K562 (cell line): ENCODE data around the gene BPHL. TPM values are rescaled to one million over a fixed set of nuclear protein-coding genes. Genes with fewer than 3 reads are reported as not detected.

Experiments used
- ATAC-seq: fragments of 200-7000 bp; cut with Tn5 transposase; 3 replicates; pipeline ENCODE4 v1.9.1; 2020; ENCODE audit warnings: moderate library complexity
- BruUV-seq: library from RNA; stranded (reverse); fragments of 400-500 nt; replicated peaks from 2 replicates; lab custom pipeline; 2021; lab: Mats Ljungman, UMichigan
- CTCF ChIA-PET: fragments of 300-600 bp; formaldehyde crosslinking; extraction: SDS; loops from one replicate; lab custom pipeline; 2021; ENCODE audit warnings: low intra/inter-chr PET ratio; lab: Yijun Ruan, JAX
- POLR2A ChIA-PET: fragments of 300-600, 350-650 bp; sonication (Branson Sonifier 250); formaldehyde crosslinking; extraction: SDS; loops from one replicate; lab custom pipeline; 2021; ENCODE audit warnings: antibody characterized with exemption, inconsistent platforms; lab: Yijun Ruan, JAX
- DNase-seq, 4 experiments: peaks; one replicate each; pipeline versions ENCODE4 v3.0.0 to v3.0.0-alpha.2; 2011 to 2018; ENCODE audit warnings: low spot score in 3 of 4, mixed read lengths in 3 of 4; ENCODE audit errors: extremely low read depth in 1 of 4
- FAIRE-seq: peaks from 2 replicates; lab custom pipeline; 2011; peaks lifted over from hg19 to GRCh38; lab: Jason Lieb, UNC
- H2AFZ ChIP-seq: 2 replicates; pipeline ENCODE4 v1.6.0; 2011; ENCODE audit warnings: low read depth, low read length, control low read depth, inconsistent platforms
- H3K27ac ChIP-seq: fragments of 200-600 bp; 3 replicates; pipeline ENCODE4 v1.8.0; 2011; ENCODE audit warnings: low read depth, mild to moderate bottlenecking, control low read depth, inconsistent platforms, low read length, moderate library complexity, mixed read lengths; ENCODE audit errors: extremely low read depth
- H3K27me3 ChIP-seq, 2 experiments: fragments of 300-600 bp in 1 of 2; 2 replicates in 1 of 2; 3 replicates in 1 of 2; pipeline versions ENCODE4 v1.6.0 to v1.8.0; 2011; ENCODE audit warnings: inconsistent platforms in 2 of 2, low read length in 2 of 2, mild to moderate bottlenecking in 1 of 2, mixed read lengths in 1 of 2, moderate library complexity in 1 of 2; ENCODE audit not compliant: control insufficient read depth in 2 of 2, insufficient read depth in 2 of 2
- H3K36me3 ChIP-seq: fragments of 300-600 bp; 3 replicates; pipeline ENCODE4 v1.8.0; 2011; ENCODE audit warnings: mild to moderate bottlenecking, low read length, inconsistent platforms; ENCODE audit not compliant: control insufficient read depth, insufficient read depth
- H3K4me1 ChIP-seq, 2 experiments: fragments of 200-600 bp in 1 of 2; replicated peaks in 1 of 2; 2 replicates in 1 of 2; 3 replicates in 1 of 2; pipeline versions ENCODE4 v1.5.1 to v1.8.0; 2011; ENCODE audit warnings: inconsistent platforms in 2 of 2, low read length in 2 of 2, mild to moderate bottlenecking in 1 of 2, mixed read lengths in 1 of 2, moderate library complexity in 1 of 2; ENCODE audit not compliant: control insufficient read depth in 2 of 2, insufficient read depth in 2 of 2
- H3K4me2 ChIP-seq: 2 replicates; pipeline ENCODE4 v1.6.1; 2011; ENCODE audit warnings: low read length, control low read depth, inconsistent platforms, mixed read lengths; ENCODE audit not compliant: insufficient read depth
- H3K4me3 ChIP-seq: fragments of 200-600 bp; sonication (generic), shearing (Covaris generic); 2 replicates; pipeline ENCODE4 v1.5.1; 2016; ENCODE audit warnings: control low read depth, inconsistent platforms
- H3K79me2 ChIP-seq: fragments of 200-600 bp; 3 replicates; pipeline ENCODE4 v1.8.0; 2011; ENCODE audit warnings: low read length, inconsistent platforms; ENCODE audit not compliant: control insufficient read depth, insufficient read depth
- H3K9ac ChIP-seq, 2 experiments: 2 replicates each; pipeline versions ENCODE4 v1.6.0 to v1.6.1; 2011; ENCODE audit warnings: low read depth in 2 of 2, low read length in 2 of 2, control low read depth in 1 of 2, inconsistent platforms in 1 of 2, mild to moderate bottlenecking in 1 of 2, mixed read lengths in 1 of 2; ENCODE audit not compliant: insufficient read depth in 1 of 2
- H3K9me1 ChIP-seq: one replicate; pipeline ENCODE4 v1.6.0; 2011; ENCODE audit warnings: inconsistent platforms, mild to moderate bottlenecking, low read length, moderate library complexity; ENCODE audit not compliant: control insufficient read depth, insufficient read depth
- H3K9me3 ChIP-seq: replicated peaks from 2 replicates; pipeline ENCODE4 v1.5.1; 2011; ENCODE audit warnings: low read depth, low read length, inconsistent platforms; ENCODE audit not compliant: control insufficient read depth, insufficient read depth
- H4K20me1 ChIP-seq: replicated peaks from 2 replicates; pipeline ENCODE4 v1.6.1; 2011; ENCODE audit warnings: low read length, inconsistent platforms, mixed read lengths; ENCODE audit not compliant: control insufficient read depth, insufficient read depth
- ARID3B ChIP-seq: fragments of 250-450 bp; sonication (Bioruptor Pico); IDR thresholded peaks from 2 replicates; pipeline ENCODE4 v1.4.0; 2020; ENCODE audit warnings: borderline replicate concordance
- MXI1 ChIP-seq: IDR thresholded peaks from 2 replicates; pipeline ENCODE4 v1.6.1; 2011; ENCODE audit warnings: low read depth, mild to moderate bottlenecking, improper control_type of control experiment, low read length
- NFATC3 ChIP-seq: fragments of 450-650 bp; IDR thresholded peaks from 2 replicates; pipeline ENCODE4 v1.6.1; 2017; ENCODE audit warnings: mild to moderate bottlenecking
- ZFP36 ChIP-seq: fragments of 150-350 bp; IDR thresholded peaks from 2 replicates; pipeline ENCODE4 v1.6.1; 2018; ENCODE audit warnings: low read length, low read depth; ENCODE audit not compliant: partially characterized antibody
- ZNF740 ChIP-seq, 3 experiments: fragments of 200-800 bp in 1 of 3; sonication (Bioruptor generic) in 1 of 3; sonication (generic) in 1 of 3; formaldehyde crosslinking in 1 of 3; IDR thresholded peaks; 2 replicates each; pipeline versions ENCODE4 v1.6.1 to v1.8.0; 2016 to 2022; ENCODE audit warnings: mild to moderate bottlenecking in 2 of 3, missing compliant biosample characterization in 2 of 3, missing genetic modification characterization in 2 of 3, missing genetic modification reagents in 1 of 3
- WGBS: fragments of 100-300 bp; shearing (Covaris generic); methylation state at CpG from one replicate; pipeline ENCODE4 v1.1.6; 2016; ENCODE audit warnings: low coverage, mixed read lengths; ENCODE audit not compliant: insufficient coverage; ENCODE audit errors: missing lambda C conversion rate; 5-methylcytosine and 5-hydroxymethylcytosine counted together
- in situ Hi-C: fragments of 300-500 bp; cut with MboI; formaldehyde crosslinking; loops from 4 replicates; pipeline ENCODE4 v1.15.0; 2018; ENCODE audit warnings: inconsistent platforms, mixed read lengths
- intact Hi-C: fragments of 100-400 bp; cut with micrococcal nuclease; formaldehyde crosslinking; loops from 2 replicates; pipeline ENCODE4 v1.14.2; 2022
- polyA plus RNA-seq, 8 experiments: library from polyadenylated mRNA; depleted of rRNA in 4 of 8; stranded (reverse) in 5 of 8; unstranded in 3 of 8; fragments of >200 nt; fragmentation: Nextera tagmentation in 2 of 8; fragmentation: Illumina TruSeq in 1 of 8; extraction: Ambion mirVana in 2 of 8; extraction: Trizol in 1 of 8; gene quantifications; 2 replicates each; pipeline versions ENCODE4 v1.2.1 to v1.2.3, GENCODE V29; 2011 to 2014; ENCODE audit warnings: inconsistent platforms in 1 of 8, missing spikeins in 1 of 8
- total RNA-seq, 7 experiments: library from RNA; depleted of rRNA in 6 of 7; stranded (reverse); fragments of >200 nt in 6 of 7; fragmentation: Illumina TruSeq in 2 of 7; extraction: Trizol in 2 of 7; gene quantifications; 2 replicates each; pipeline versions ENCODE4 v1.2.1 to v1.2.3, GENCODE V29; 2011 to 2021; ENCODE audit warnings: low replicate concordance in 1 of 7

The BPHL gene
- total and polyA plus RNA-seq, 9 of the 15 experiments (the other 6 are each of a cell fraction or from before 2014, with no cell fraction given): 3.5 to 17.4 (median 8.2) TPM

GRCh38 chr6:3120765-3121089 is 2.2 kb downstream of the BPHL start:
- Histone ChIP-seq H3K36me3 (no peaks in the 10 kb centered on the region), H4K20me1 (no peaks in the 10 kb centered on the region; the same call in 1 of the 2 replicates), H3K4me3 (no peak overlapping the region), H3K9me3 (no peaks in the 10 kb centered on the region), H3K9me1 (no peaks in the 10 kb centered on the region), H3K27ac (no peak overlapping the region), H2AFZ (no peak overlapping the region), H3K9ac (no peak overlapping the region), H3K27me3 (no peaks in the 10 kb centered on the region), H3K4me2 (no peak overlapping the region), H3K79me2 (peaks cover 9% of the 10 kb centered on the region; the same call in 2 of the 3 replicates), H3K4me1 (peaks cover 8 to 20% of the 10 kb centered on the region in 2 experiments; a peak in 4 of 5 replicates)
- WGBS: 68% methylated on average over 5 of the region's 5 CpGs
- ATAC-seq (no peak), FAIRE-seq (no peak), DNase-seq (no peak)
- in situ Hi-C loops (loop anchor here (10.0 kb wide), 1 partner anchor 126 kb away; the partner anchor contains the start of gene NQO2), intact Hi-C loops (no loop called here)
- ChIA-PET CTCF (no interaction called here), POLR2A (interaction anchor here (2.2 kb wide), 1 partner anchor 127 kb away, joined by 6 read pairs; no protein-coding TSS in a partner anchor)
- BruUV-seq: no TSS peak
- TF ChIP-seq MXI1: no peak
- no peak for TF ChIP-seq NFATC3
- peak; percentile 9 for TF ChIP-seq ZFP36
- TF ChIP-seq, all 486 proteins: peak for 1

GRCh38 chr6:3122823-3123182 is 4.3 kb downstream of the BPHL start:
- Histone ChIP-seq H3K36me3 (no peaks in the 10 kb centered on the region), H2AFZ (no peak overlapping the region), H3K27me3 (no peaks in the 10 kb centered on the region), H3K9me3 (no peaks in the 10 kb centered on the region), H3K9ac (peak overlapping the region in 1 of 2 experiments; percentile 68; a peak in 2 of 4 replicates), H3K79me2 (peaks cover 9% of the 10 kb centered on the region; the same call in 2 of the 3 replicates), H3K27ac (no peak overlapping the region), H3K9me1 (no peaks in the 10 kb centered on the region), H3K4me1 (peaks cover 13 to 14% of the 10 kb centered on the region in 2 experiments; a peak in 4 of 5 replicates), H3K4me3 (no peak overlapping the region), H3K4me2 (no peak overlapping the region), H4K20me1 (no peaks in the 10 kb centered on the region; the same call in 1 of the 2 replicates)
- CTCF ChIA-PET: no interaction called here
- BruUV-seq: no TSS peak
- TF ChIP-seq ZNF740 (CRISPR knock-in tag; IDR thresholded peaks at IDR 0.05) (no peak), ZNF740 (tag; IDR thresholded peaks at IDR 0.05) (no peak), ARID3B (CRISPR knock-in tag) (no peak)
- ATAC-seq (no peak), FAIRE-seq (no peak), DNase-seq (no peak)
- 69% methylated on average over 9 of the region's 9 CpGs for WGBS
- POLR2A ChIA-PET: interaction anchor here (0.6 to 1.3 kb wide), 3 partner anchors 10 to 169 kb away, joined by 3 to 4 read pairs (median 3); no protein-coding TSS in a partner anchor
- intact Hi-C loops: no loop called here
- in situ Hi-C loops: loop anchor here (10.0 kb wide), 1 partner anchor 128 kb away; the partner anchor contains the start of gene NQO2
